K562 (cell line): ENCODE data around the gene CYBB. TPM values are rescaled to one million over a fixed set of nuclear protein-coding genes. Genes with fewer than 3 reads are reported as not detected.

Experiments
- ATF1 ChIP-seq, 2 experiments: fragments of 450-650 bp in 1 of 2; IDR thresholded peaks; 2 replicates each; pipeline ENCODE4 v1.6.1; 2016; ENCODE audit warnings: missing compliant biosample characterization in 1 of 2, missing genetic modification characterization in 1 of 2
- CHD4 ChIP-seq: fragments of 200-600 bp; sonication (generic); IDR thresholded peaks from 3 replicates; pipeline ENCODE4 v1.6.1; 2012; ENCODE audit warnings: low read depth, mild to moderate bottlenecking, mixed read lengths, low read length, inconsistent platforms; ENCODE audit not compliant: insufficient read depth, insufficient replicate concordance, poor library complexity, severe bottlenecking
- EGR1 ChIP-seq: fragments of 450-650 bp; conservative IDR thresholded peaks from 2 replicates; pipeline ENCODE4 v1.6.1; 2017; ENCODE audit warnings: mild to moderate bottlenecking
- FOXK1 ChIP-seq: sonication (generic); formaldehyde crosslinking; IDR thresholded peaks from 2 replicates; pipeline ENCODE4 v1.8.0; 2022; ENCODE audit warnings: missing genetic modification reagents, mild to moderate bottlenecking, borderline replicate concordance
- FOXM1 ChIP-seq, 2 experiments: fragments of 450-650 bp in 1 of 2; sonication (generic) in 1 of 2; formaldehyde crosslinking in 1 of 2; IDR thresholded peaks; 2 replicates each; pipeline versions ENCODE4 v1.6.1 to v1.9.0; 2017 to 2022; ENCODE audit warnings: low read depth in 2 of 2, mild to moderate bottlenecking in 2 of 2, missing genetic modification reagents in 1 of 2, moderate library complexity in 1 of 2
- FOXP1 ChIP-seq: sonication (generic); formaldehyde crosslinking; IDR thresholded peaks from 2 replicates; pipeline ENCODE4 v1.8.0; 2022; ENCODE audit warnings: mild to moderate bottlenecking, missing genetic modification reagents
- GABPB1 ChIP-seq: sonication (generic); formaldehyde crosslinking; IDR thresholded peaks from 2 replicates; pipeline ENCODE4 v1.8.0; 2022; ENCODE audit warnings: mild to moderate bottlenecking, missing genetic modification reagents
- KDM5B ChIP-seq: fragments of 200-600 bp; sonication (generic); IDR thresholded peaks from 2 replicates; pipeline ENCODE4 v1.6.1; 2012; ENCODE audit warnings: low read depth, mild to moderate bottlenecking, moderate library complexity, low read length, control low read depth, inconsistent platforms; ENCODE audit not compliant: insufficient replicate concordance
- LCOR ChIP-seq: sonication (generic); formaldehyde crosslinking; IDR thresholded peaks from 2 replicates; pipeline ENCODE4 v1.8.0; 2022; ENCODE audit warnings: mild to moderate bottlenecking, missing genetic modification reagents
- MECOM ChIP-seq: fragments of 250-450 bp; sonication (Bioruptor Pico); IDR thresholded peaks from 2 replicates; pipeline ENCODE4 v1.8.0; 2022; ENCODE audit warnings: inconsistent platforms
- MYC ChIP-seq, 2 experiments: fragments of 250-450 bp in 1 of 2; sonication (Bioruptor Pico) in 1 of 2; IDR thresholded peaks; 2 replicates each; pipeline versions ENCODE4 v1.5.1 to v1.6.1; 2012 to 2021; ENCODE audit warnings: low read depth in 2 of 2, borderline replicate concordance in 1 of 2, improper control_type of control experiment in 1 of 2, low read length in 1 of 2, mild to moderate bottlenecking in 1 of 2, moderate library complexity in 1 of 2
- NEUROD1 ChIP-seq: fragments of 150-350 bp; IDR thresholded peaks from 2 replicates; pipeline ENCODE4 v1.6.1; 2014; ENCODE audit warnings: borderline replicate concordance, low read length, low read depth; ENCODE audit not compliant: partially characterized antibody
- NFRKB ChIP-seq: fragments of 450-650 bp; IDR thresholded peaks from 2 replicates; pipeline ENCODE4 v1.6.1; 2016; ENCODE audit warnings: low read depth
- NR1H2 ChIP-seq: sonication (generic); formaldehyde crosslinking; IDR thresholded peaks from 2 replicates; pipeline ENCODE4 v1.4.0; 2020; ENCODE audit warnings: mild to moderate bottlenecking, missing genetic modification reagents
- PHTF2 ChIP-seq: fragments of 250-450 bp; sonication (Bioruptor Pico); IDR thresholded peaks from 2 replicates; pipeline ENCODE4 v1.5.0; 2021; ENCODE audit warnings: mild to moderate bottlenecking
- POLR2A ChIP-seq: fragments of 450-650 bp; conservative IDR thresholded peaks from 2 replicates; pipeline ENCODE4 v1.6.1; 2016
- RBFOX2 ChIP-seq: fragments of 200-400 bp; formaldehyde crosslinking; IDR thresholded peaks from 2 replicates; pipeline ENCODE4 v1.6.1; 2017; ENCODE audit warnings: low read depth, mild to moderate bottlenecking, low read length, moderate library complexity
- SIN3B ChIP-seq: fragments of 450-650 bp; IDR thresholded peaks from 2 replicates; pipeline ENCODE4 v1.6.1; 2017; ENCODE audit warnings: low read depth, mild to moderate bottlenecking, moderate library complexity
- SMARCC2 ChIP-seq: fragments of 450-650 bp; IDR thresholded peaks from 2 replicates; pipeline ENCODE4 v1.6.1; 2017; ENCODE audit warnings: antibody characterized with exemption, moderate library complexity, mild to moderate bottlenecking, low read depth
- STAT5B ChIP-seq: fragments of 250-450 bp; sonication (Bioruptor Pico); IDR thresholded peaks from 2 replicates; pipeline ENCODE4 v1.8.0; 2021; ENCODE audit warnings: mild to moderate bottlenecking, inconsistent platforms
- WHSC1 ChIP-seq: IDR thresholded peaks from one replicate; pipeline ENCODE4 v1.6.1; 2012; ENCODE audit warnings: low read length, control low read depth, inconsistent platforms
- ZNF124 ChIP-seq: sonication (generic); formaldehyde crosslinking; IDR thresholded peaks from 2 replicates; pipeline ENCODE4 v1.8.1; 2022; ENCODE audit warnings: missing genetic modification reagents
- ZNF232 ChIP-seq: sonication (generic); formaldehyde crosslinking; IDR thresholded peaks from 2 replicates; pipeline ENCODE4 v1.8.0; 2022; ENCODE audit warnings: mild to moderate bottlenecking, missing genetic modification reagents
- ZZZ3 ChIP-seq: fragments of 450-650 bp; IDR thresholded peaks from 2 replicates; pipeline ENCODE4 v1.6.1; 2016; ENCODE audit warnings: antibody characterized with exemption, mild to moderate bottlenecking, moderate library complexity
- polyA plus RNA-seq, 8 experiments: library from polyadenylated mRNA; depleted of rRNA in 4 of 8; stranded (reverse) in 5 of 8; unstranded in 3 of 8; fragments of >200 nt; fragmentation: Nextera tagmentation in 2 of 8; fragmentation: Illumina TruSeq in 1 of 8; extraction: Ambion mirVana in 2 of 8; extraction: Trizol in 1 of 8; gene quantifications; 2 replicates each; pipeline versions ENCODE4 v1.2.1 to v1.2.3, GENCODE V29; 2011 to 2014; ENCODE audit warnings: inconsistent platforms in 1 of 8, missing spikeins in 1 of 8
- total RNA-seq, 7 experiments: library from RNA; depleted of rRNA in 6 of 7; stranded (reverse); fragments of >200 nt in 6 of 7; fragmentation: Illumina TruSeq in 2 of 7; extraction: Trizol in 2 of 7; gene quantifications; 2 replicates each; pipeline versions ENCODE4 v1.2.1 to v1.2.3, GENCODE V29; 2011 to 2021; ENCODE audit warnings: low replicate concordance in 1 of 7
- TF ChIP-seq, protein P1 (sequence below), 2 experiments: fragments of 450-650 bp in 1 of 2; sonication (generic) in 1 of 2; formaldehyde crosslinking; conservative IDR thresholded peaks; 2 replicates each; pipeline versions ENCODE4 v1.4.0 to v1.8.1; 2020 to 2022; ENCODE audit warnings: mild to moderate bottlenecking in 1 of 2, missing genetic modification reagents in 1 of 2
- TF ChIP-seq, protein P2 (sequence below): sonication (generic); formaldehyde crosslinking; IDR thresholded peaks from 2 replicates; pipeline ENCODE4 v1.8.0; 2022; ENCODE audit warnings: mild to moderate bottlenecking, missing genetic modification reagents

CYBB gene
- total and polyA plus RNA-seq, 9 of the 15 experiments (the other 6 are each of a cell fraction or from before 2014, with no cell fraction given), result 0.25 to 1.3 (median 0.74) TPM

DNA sequence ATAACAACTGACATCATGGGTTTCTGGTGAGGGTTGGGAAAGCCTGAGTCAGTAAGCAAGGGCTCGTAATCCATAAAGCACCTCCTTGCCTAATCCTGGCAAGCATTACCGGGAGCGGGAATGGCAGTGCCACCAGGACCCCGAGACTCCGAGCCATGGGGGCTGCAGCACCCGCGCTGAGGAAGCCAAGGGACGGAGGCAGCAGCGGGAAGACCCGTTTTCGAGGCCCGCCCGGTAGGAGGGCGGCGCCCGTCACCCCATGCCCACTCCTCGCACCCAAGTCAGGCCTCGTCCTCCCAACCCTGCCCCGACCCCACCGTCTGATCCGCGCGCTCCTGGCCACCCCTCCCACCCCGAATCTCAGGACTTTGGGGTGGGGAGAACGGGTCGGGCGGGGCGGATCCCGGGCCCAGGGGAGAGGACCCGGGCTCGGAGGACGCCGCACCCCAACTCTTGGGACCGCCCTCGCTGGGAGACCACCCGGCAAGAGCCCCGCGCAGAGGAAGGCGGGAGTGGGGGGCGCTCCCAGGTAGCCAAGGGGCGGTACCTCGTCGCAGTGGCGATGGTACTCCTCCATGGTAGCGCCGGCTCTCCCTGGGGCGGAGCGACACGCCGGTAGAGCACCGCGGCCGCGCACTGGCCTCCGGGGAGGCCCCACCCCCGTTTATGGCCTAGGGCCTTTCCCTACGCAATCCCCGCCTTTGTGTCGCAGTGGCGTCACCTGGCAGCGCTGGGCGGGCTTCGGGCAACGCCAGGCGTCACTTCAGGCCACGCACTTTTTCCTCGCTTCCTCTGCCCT lies 67.3 kb downstream of the CYBB start, which contains the start of gene DYNLT3 (continued):
- 0 out of 2 replicates have a peak, but pooled peaks have one; percentile 3 for TF ChIP-seq ATF1 (CRISPR knock-in tag; IDR thresholded peaks at IDR 0.05)
- TF ChIP-seq ATF1 (tag; IDR thresholded peaks at IDR 0.05), result peak; percentile 84
- TF ChIP-seq SMARCC2, result no peak
- TF ChIP-seq, protein P1, sequence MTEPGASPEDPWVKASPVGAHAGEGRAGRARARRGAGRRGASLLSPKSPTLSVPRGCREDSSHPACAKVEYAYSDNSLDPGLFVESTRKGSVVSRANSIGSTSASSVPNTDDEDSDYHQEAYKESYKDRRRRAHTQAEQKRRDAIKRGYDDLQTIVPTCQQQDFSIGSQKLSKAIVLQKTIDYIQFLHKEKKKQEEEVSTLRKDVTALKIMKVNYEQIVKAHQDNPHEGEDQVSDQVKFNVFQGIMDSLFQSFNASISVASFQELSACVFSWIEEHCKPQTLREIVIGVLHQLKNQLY (CRISPR knock-in tag; conservative IDR thresholded peaks at IDR 0.05), result no peak
- no peak for TF ChIP-seq ZNF232 (CRISPR knock-in tag)
- no peak for TF ChIP-seq CHD4
- no peak for TF ChIP-seq FOXM1 (IDR thresholded peaks at IDR 0.05; ENCODE audit: low read depth)
- no peak for TF ChIP-seq FOXM1 (CRISPR knock-in tag; IDR thresholded peaks at IDR 0.05; ENCODE audit: low read depth)
- no peak for TF ChIP-seq PHTF2 (CRISPR knock-in tag)
- TF ChIP-seq LCOR (CRISPR knock-in tag), result no peak
- peak; percentile 71 for TF ChIP-seq RBFOX2
- peak; percentile 42 for TF ChIP-seq POLR2A
- no peak for TF ChIP-seq NR1H2 (CRISPR knock-in tag)
- no peak for TF ChIP-seq WHSC1
- TF ChIP-seq STAT5B (CRISPR knock-in tag), result no peak
- no peak for TF ChIP-seq FOXP1 (CRISPR knock-in tag)
- no peak for TF ChIP-seq NEUROD1
- no peak for TF ChIP-seq MECOM (CRISPR knock-in tag)
- no peak for TF ChIP-seq ZNF124 (CRISPR knock-in tag)
- TF ChIP-seq MYC (IDR thresholded peaks at IDR 0.05; ENCODE audit: low read depth, low read length), result peak; percentile 20; the same call in 1 of the 2 replicates
- no peak for TF ChIP-seq MYC (CRISPR knock-in tag; IDR thresholded peaks at IDR 0.05; ENCODE audit: borderline replicate concordance, low read depth)
- no peak for TF ChIP-seq GABPB1 (CRISPR knock-in tag)
- TF ChIP-seq KDM5B, result peak; percentile 25
- TF ChIP-seq SIN3B, result no peak
- no peak for TF ChIP-seq ZZZ3
- no peak for TF ChIP-seq EGR1
- TF ChIP-seq, protein P2, sequence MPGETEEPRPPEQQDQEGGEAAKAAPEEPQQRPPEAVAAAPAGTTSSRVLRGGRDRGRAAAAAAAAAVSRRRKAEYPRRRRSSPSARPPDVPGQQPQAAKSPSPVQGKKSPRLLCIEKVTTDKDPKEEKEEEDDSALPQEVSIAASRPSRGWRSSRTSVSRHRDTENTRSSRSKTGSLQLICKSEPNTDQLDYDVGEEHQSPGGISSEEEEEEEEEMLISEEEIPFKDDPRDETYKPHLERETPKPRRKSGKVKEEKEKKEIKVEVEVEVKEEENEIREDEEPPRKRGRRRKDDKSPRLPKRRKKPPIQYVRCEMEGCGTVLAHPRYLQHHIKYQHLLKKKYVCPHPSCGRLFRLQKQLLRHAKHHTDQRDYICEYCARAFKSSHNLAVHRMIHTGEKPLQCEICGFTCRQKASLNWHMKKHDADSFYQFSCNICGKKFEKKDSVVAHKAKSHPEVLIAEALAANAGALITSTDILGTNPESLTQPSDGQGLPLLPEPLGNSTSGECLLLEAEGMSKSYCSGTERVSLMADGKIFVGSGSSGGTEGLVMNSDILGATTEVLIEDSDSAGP (CRISPR knock-in tag), result no peak
- TF ChIP-seq NFRKB, result no peak
- no peak for TF ChIP-seq FOXK1
